Stimulated activated naive CD8-positive, alpha-beta T cell treated with anti-CD3 and anti-CD28 coated beads, Interleukin-15, amount 100 ng/mL, for 72 hours (primary cell): ENCODE results near the gene FAM98C.
"Not testable (repeated sequence)": the region's sequence is repeated elsewhere in the genome, so short reads cannot be mapped to it uniquely, and the experiment has no call there.

Experiments
- ATAC-seq: fragments of 150-1000 bp; cut with Tn5 transposase; 2 replicates; pipeline ENCODE4 v1.10.0; 2021; ENCODE audit warnings: mild to moderate bottlenecking, moderate library complexity
- DNase-seq, 2 donors: peaks; one replicate each; pipeline ENCODE4 v3.0.0; 2021 to 2022
- H3K27ac Mint-ChIP-seq, 2 donors: one replicate each; pipeline ENCODE4 v1.8.0; 2022; ENCODE audit warnings: mild to moderate bottlenecking in 2 of 2, mixed read lengths in 2 of 2, moderate library complexity in 2 of 2
- H3K27me3 Mint-ChIP-seq: one replicate; pipeline ENCODE4 v1.8.0; 2022; ENCODE audit warnings: mixed read lengths
- H3K4me1 Mint-ChIP-seq: one replicate; pipeline ENCODE4 v1.8.0; 2022; ENCODE audit warnings: mild to moderate bottlenecking, mixed read lengths
- H3K4me3 Mint-ChIP-seq, 2 donors: one replicate each; pipeline ENCODE4 v1.8.0; 2022; ENCODE audit warnings: mild to moderate bottlenecking in 2 of 2, mixed read lengths in 2 of 2, moderate library complexity in 1 of 2
- H3K9me3 Mint-ChIP-seq, 2 donors: one replicate each; pipeline ENCODE4 v1.8.0; 2022; ENCODE audit warnings: mixed read lengths in 2 of 2

The FAM98C gene

DNA sequence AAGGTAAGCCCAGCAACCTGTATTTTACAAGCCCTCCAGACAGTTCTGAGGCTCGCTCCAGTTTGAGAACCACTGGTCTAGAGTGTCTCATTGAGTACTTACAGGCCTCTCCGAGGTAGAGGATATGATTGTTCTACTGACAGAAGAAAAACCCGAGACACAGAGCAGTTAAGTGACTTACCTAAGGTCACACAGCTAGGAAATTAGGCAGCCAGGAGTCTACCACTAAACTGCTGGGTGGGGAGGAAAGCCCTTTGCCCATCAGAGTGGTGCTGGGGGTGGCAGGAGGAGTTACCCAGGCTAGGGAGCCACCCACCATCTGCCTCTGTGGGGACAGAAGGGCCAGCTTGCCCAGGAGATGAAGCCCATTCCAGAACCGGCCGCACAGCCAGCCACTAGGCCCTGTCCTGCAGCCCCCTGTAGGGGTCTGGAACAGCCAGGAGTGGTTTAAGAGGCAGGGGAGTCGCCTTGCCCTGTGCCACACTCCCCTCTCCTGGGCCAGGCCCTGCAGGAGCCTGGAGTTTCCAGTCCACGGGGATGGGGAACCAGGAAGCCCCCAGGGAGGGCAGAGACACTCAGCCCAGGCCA is 22.4 kb downstream of the FAM98C start:
- no peak for ATAC-seq
- Mint-ChIP-seq H3K4me1 (peaks cover 32% of the 10 kb centered on the region), H3K4me3 (peak overlapping the region; percentile 45 to 70), H3K9me3 (no peaks in the 10 kb centered on the region), H3K27me3 (peaks cover 29% of the 10 kb centered on the region), H3K27ac (no peak overlapping the region)
- DNase-seq: no peak

DNA sequence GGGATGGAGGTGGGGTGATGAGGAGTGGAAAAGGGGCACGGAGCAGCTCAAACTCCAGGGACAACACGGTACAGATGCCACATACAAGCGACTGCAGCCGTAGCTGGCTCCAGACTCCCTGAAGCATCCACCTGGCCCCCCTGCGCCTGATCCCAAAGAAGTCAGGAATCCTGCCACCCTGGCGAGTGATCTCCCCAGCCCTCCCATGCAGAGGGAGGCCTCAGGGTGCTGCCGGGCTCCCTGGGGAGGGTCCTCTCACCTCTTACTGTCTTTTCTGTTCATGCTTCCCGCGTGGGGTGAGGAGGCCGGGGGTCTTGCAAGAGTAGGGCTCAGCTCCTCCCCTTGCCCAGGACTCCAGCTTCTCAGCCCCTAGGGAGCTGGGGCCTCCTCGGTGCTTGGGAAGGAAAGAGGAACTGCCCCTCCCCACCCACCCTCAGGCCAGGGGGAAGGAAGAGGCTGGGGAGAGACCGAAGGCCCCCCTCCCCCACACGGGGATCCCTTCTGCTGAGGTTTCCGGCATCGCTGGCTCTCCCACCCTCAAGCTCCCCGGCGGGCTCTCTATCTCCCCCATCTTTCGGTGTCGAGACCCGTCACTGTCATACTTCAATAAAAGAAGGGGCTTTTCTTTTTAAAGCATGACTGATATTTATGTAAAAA is 23.0 kb downstream of the FAM98C start, which contains the start of gene RASGRP4:
Gene RASGRP4 (minus strand): TSS at position 410 of the 657 bp plus-strand sequence. CDS start 128 bp downstream, at position 282.
- ATAC-seq (peak; percentile 65), DNase-seq (peak in 1 of 2 donors; percentile 37)
- peak within 1 kb of the TSS; percentile 46 to 82 for H3K4me3 Mint-ChIP-seq

DNA sequence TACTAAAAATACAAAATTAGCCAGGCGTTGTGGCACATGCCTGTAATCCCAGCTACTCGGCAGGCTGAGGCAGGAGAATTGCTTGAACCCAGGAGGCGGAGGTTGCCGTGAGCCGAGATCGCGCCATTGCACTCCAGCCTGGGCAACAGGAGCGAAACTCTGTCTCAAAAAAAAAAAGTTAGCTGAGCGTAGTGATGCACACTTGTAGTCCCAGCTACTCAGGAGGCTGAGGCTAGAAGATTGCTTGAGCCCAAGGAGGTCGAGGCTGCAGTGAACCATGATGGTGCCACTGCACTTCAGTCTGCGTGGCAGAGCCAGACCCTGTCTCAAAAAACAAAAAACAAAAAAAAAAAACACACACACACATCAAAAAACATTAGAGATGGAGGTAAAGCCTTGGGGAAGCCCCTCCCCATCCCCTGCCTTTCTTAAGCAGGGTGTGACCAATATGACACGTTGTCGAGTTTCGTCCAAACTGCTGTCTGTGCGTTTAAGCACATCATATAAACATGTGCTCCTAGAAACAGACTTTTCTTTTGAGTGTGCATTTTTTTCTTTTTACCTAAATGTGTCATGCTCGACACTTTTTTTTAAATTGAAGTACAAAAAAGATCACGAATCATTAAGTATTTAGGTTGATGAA is 24.3 kb downstream of the FAM98C start:
- DNase-seq: not testable (repeated sequence)
- peak overlapping the region in 1 of 2 donors; percentile 4 for H3K4me3 Mint-ChIP-seq

More for the DNA sequence above, 23.0 kb downstream of the FAM98C start, which contains the start of gene RASGRP4:
- peak within 1 kb of the TSS; percentile 66 to 94 for H3K27ac Mint-ChIP-seq
- peaks cover 32% of the 10 kb centered on the region for H3K4me1 Mint-ChIP-seq
- peaks cover 28% of the 10 kb centered on the region for H3K27me3 Mint-ChIP-seq
- H3K9me3 Mint-ChIP-seq: no peaks in the 10 kb centered on the region

DNA sequence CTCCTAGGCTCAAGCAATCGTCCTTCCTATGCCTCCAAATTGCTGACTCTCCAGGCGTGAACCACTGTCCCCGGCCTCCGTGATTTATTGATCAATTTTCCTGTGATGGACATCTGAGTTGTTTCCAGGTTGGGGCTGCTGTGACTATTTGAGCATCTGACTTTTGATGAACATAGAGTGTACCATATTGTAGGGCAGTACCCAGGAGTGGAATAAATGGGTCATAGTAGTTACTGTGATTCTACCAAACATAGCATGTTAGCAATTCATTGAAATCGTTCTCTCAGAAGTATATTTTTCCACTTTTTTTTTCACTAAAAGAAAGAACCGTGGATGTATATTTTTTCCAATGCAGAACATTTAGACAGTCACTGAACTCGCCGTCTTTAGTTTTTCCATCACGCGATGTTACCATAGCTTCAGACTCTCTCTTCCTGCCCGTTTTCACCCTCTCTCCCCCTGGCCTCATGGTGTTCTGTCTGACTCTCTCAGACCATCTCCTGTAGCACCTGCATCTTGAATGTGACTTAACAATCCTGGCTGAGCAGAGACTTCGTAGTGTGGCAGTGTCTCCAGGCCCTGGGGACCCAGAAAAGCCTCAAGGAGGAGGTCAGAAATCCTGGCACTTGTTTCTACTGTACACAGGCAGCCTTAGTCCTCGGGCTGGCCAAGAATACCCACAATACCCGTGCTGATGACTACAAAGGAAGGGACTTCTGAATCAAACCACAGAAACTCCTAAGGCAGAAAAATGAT is 26.3 kb downstream of the FAM98C start:
- peak overlapping the region; percentile 40 to 89 for H3K27ac Mint-ChIP-seq
- no peak for ATAC-seq
- no peak for DNase-seq
- H3K4me1 Mint-ChIP-seq: peaks cover 42% of the 10 kb centered on the region
- H3K4me3 Mint-ChIP-seq: peak overlapping the region in 1 of 2 donors; percentile 6
- H3K27me3 Mint-ChIP-seq: peaks cover 41% of the 10 kb centered on the region
- H3K9me3 Mint-ChIP-seq: no peaks in the 10 kb centered on the region

More for the DNA sequence above, 24.3 kb downstream of the FAM98C start:
- Mint-ChIP-seq H3K4me1 (peaks cover 32% of the 10 kb centered on the region), H3K27me3 (peaks cover 28% of the 10 kb centered on the region)
- H3K9me3 Mint-ChIP-seq, H3K27ac Mint-ChIP-seq: not testable (repeated sequence)
- peak; percentile 80 for ATAC-seq

- peak overlapping the region in 1 of 2 donors; percentile 89 for H3K27ac Mint-ChIP-seq
- DNase-seq (no peak), ATAC-seq (no peak)
- peaks cover 46% of the 10 kb centered on the region for H3K27me3 Mint-ChIP-seq
- peaks cover 47% of the 10 kb centered on the region for H3K4me1 Mint-ChIP-seq
- peak overlapping the region in 1 of 2 donors; percentile 6 for H3K4me3 Mint-ChIP-seq
- no peaks in the 10 kb centered on the region for H3K9me3 Mint-ChIP-seq
Observed at GRCh38 chr19:38429811-38430156, 26.9 kb downstream of the FAM98C start.

DNA sequence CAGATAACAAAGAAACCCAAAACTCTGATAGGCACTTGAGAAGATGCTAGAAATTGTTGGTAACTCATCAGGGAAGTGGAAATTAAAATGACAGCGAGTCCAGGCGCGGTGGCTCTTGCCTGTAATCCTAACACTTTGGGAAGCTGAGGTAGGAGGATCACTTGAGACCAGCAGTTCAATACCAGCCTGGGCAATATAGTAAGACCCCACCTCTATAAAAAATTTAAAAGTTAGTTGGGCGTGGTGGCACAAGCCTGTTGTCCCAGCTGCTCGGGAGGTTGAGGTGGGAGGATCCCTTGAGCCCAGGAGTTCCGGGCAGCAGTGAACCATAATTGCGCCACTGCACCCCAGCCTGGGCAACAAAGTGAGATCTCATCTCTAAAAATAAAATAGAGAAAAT is 28.0 kb downstream of the FAM98C start:
- no peak overlapping the region for H3K27ac Mint-ChIP-seq
- no peak overlapping the region for H3K4me3 Mint-ChIP-seq
- peaks cover 38% of the 10 kb centered on the region for H3K4me1 Mint-ChIP-seq

GRCh38 chr19:38433268-38433733 is 30.4 kb downstream of the FAM98C start, which contains the start of gene RYR1:
TSS of gene RYR1 (plus strand) at chr19:38433691. CDS start at chr19:38433830, 139 bp downstream.
- H3K27ac Mint-ChIP-seq: peak within 1 kb of the TSS in 1 of 2 donors; percentile 48
- peak within 1 kb of the TSS; percentile 68 to 76 for H3K4me3 Mint-ChIP-seq

More for the DNA sequence above, 28.0 kb downstream of the FAM98C start:
- Mint-ChIP-seq H3K9me3 (no peaks in the 10 kb centered on the region), H3K27me3 (peaks cover 45% of the 10 kb centered on the region)
- DNase-seq (no peak), ATAC-seq (no peak)

DNA sequence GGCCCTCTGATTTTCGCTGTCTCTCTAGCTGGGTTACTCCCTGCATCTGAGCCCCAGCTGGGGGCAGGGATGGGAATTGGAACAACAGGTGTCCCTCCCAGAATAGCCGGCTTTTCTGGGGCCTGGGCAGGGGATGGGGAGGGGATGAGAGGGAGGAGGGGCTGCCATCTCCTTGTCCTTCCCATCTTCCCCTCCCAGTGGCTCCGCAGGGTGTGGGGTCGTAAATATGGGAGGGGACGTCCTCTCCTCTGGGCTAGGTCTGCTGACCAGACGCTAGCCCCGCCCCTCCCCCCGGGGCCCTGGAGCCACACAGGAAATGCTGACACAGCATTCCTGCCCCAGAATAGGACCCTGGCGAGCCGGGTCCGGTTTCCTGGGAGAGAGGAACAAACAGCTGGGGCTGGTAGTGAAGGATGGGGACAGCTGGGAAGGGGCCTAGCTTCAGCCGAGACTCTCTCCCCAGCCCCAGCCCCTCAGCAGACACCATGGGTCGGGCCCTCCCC is 31.7 kb downstream of the FAM98C start:
- no peaks in the 10 kb centered on the region for H3K9me3 Mint-ChIP-seq
- peaks cover 50% of the 10 kb centered on the region for H3K27me3 Mint-ChIP-seq
- H3K27ac Mint-ChIP-seq: no peak overlapping the region

More at GRCh38 chr19:38433268-38433733, 30.4 kb downstream of the FAM98C start, which contains the start of gene RYR1:
- DNase-seq (peak in 1 of 2 donors; percentile 37), ATAC-seq (peak; percentile 81)
- H3K4me1 Mint-ChIP-seq: peaks cover 30% of the 10 kb centered on the region
- H3K27me3 Mint-ChIP-seq: peaks cover 58% of the 10 kb centered on the region
- H3K9me3 Mint-ChIP-seq: no peaks in the 10 kb centered on the region

DNA sequence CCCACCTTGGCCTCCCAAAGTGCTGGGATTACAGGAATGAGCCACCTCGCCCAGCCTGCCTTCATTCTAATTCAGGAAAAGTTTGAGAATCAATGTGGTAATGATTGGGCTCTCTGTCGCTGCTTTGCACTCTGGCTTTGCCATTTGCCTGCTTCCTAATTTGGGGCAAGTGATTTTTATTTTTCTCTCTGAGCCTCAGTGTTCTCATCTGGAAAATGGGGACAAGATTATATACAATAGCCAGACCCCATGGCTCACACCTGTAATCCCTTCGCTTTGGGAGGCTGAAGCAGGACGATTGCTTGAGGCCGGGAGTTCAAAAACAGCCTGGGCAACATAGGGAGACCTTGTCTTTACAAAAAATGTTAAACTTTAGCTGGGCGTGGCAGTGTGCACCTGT is 34.4 kb downstream of the FAM98C start:
- Mint-ChIP-seq H3K9me3 (no peaks in the 10 kb centered on the region), H3K4me1 (peaks cover 16% of the 10 kb centered on the region), H3K4me3 (no peak overlapping the region), H3K27ac (no peak overlapping the region), H3K27me3 (peaks cover 58% of the 10 kb centered on the region)
- ATAC-seq (no peak), DNase-seq (no peak)

More for the DNA sequence above, 31.7 kb downstream of the FAM98C start:
- Mint-ChIP-seq H3K4me3 (peak overlapping the region; percentile 16 to 34), H3K4me1 (peaks cover 18% of the 10 kb centered on the region)
- DNase-seq (no peak), ATAC-seq (no peak)

DNA sequence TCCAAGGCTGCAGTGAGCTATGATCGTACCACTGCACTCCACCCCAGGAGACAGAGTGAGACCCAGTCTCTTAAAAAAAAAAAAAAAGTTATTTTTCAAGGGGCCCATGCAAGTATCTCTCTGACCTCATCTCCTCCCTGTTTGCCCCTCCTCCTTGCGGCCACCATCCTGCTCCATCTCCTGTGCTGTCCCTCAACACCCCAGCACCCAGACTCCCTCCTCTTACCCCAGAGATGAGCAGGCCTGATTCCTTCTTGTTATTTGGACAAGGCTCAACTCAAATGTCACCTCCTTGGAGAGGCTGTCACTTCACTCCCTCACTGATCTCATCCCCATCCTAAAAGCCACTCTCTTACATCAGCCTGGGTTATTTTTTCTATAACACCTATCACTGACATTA is 35.0 kb downstream of the FAM98C start:
- DNase-seq (no peak), ATAC-seq (no peak)
- peaks cover 16% of the 10 kb centered on the region for H3K4me1 Mint-ChIP-seq
- peaks cover 58% of the 10 kb centered on the region for H3K27me3 Mint-ChIP-seq
- no peaks in the 10 kb centered on the region for H3K9me3 Mint-ChIP-seq
- H3K4me3 Mint-ChIP-seq: no peak overlapping the region
- peak overlapping the region in 1 of 2 donors; percentile 44 for H3K27ac Mint-ChIP-seq

- no peak overlapping the region for H3K4me3 Mint-ChIP-seq
- H3K9me3 Mint-ChIP-seq: no peaks in the 10 kb centered on the region
- peaks cover 32% of the 10 kb centered on the region for H3K27me3 Mint-ChIP-seq
- ATAC-seq: no peak
- no peaks in the 10 kb centered on the region for H3K4me1 Mint-ChIP-seq
- DNase-seq: no peak
- H3K27ac Mint-ChIP-seq: no peak overlapping the region
Observed at GRCh38 chr19:38440592-38440991, 37.7 kb downstream of the FAM98C start.

- DNase-seq (no peak), ATAC-seq (peak; percentile 52)
- H3K9me3 Mint-ChIP-seq: no peaks in the 10 kb centered on the region
- H3K27ac Mint-ChIP-seq: peak overlapping the region in 1 of 2 donors; percentile 19
- no peaks in the 10 kb centered on the region for H3K4me1 Mint-ChIP-seq
- peaks cover 24% of the 10 kb centered on the region for H3K27me3 Mint-ChIP-seq
- H3K4me3 Mint-ChIP-seq: no peak overlapping the region
Observed at GRCh38 chr19:38441657-38442348, 38.9 kb downstream of the FAM98C start.

- Mint-ChIP-seq H3K4me1 (no peaks in the 10 kb centered on the region), H3K27me3 (peaks cover 18% of the 10 kb centered on the region), H3K4me3 (no peak overlapping the region), H3K27ac (peak overlapping the region in 1 of 2 donors; percentile 29), H3K9me3 (no peaks in the 10 kb centered on the region)
- DNase-seq (no peak), ATAC-seq (no peak)
Observed at GRCh38 chr19:38442736-38443135, 39.8 kb downstream of the FAM98C start.

DNA sequence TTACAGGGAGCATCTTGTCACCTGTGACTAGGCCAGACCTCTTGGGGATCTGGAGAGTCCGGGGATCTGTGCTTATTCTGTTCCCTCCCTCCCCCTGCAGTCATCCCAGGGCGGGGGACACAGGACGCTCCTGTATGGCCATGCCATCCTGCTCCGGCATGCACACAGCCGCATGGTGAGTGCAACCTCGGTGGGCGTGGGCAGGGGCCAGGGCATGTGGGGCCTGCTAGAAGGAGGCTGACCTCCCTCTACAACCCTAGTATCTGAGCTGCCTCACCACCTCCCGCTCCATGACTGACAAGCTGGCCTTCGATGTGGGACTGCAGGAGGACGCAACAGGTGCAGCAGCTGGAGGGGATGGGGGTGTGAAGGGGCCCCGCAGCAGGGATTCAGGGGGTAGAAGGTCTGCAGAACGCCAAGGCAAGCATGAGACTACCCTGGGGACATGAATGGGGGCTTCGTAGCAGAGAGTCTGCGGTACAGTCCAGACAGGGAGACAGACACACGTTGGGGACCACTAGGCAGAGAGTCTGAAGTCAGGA is 40.6 kb downstream of the FAM98C start:
- ATAC-seq: no peak
- Mint-ChIP-seq H3K27me3 (peaks cover 10% of the 10 kb centered on the region), H3K9me3 (no peaks in the 10 kb centered on the region), H3K4me1 (no peaks in the 10 kb centered on the region), H3K27ac (peak overlapping the region in 1 of 2 donors; percentile 66), H3K4me3 (no peak overlapping the region)
- DNase-seq: no peak
